HG03025 (cell line): ENCODE measurements around the gene ATP1A4.

Experiments used
- ATAC-seq: cut with Tn5 transposase; IDR thresholded peaks from one replicate; pipeline ENCODE4 v1.9.1; 2021; ENCODE audit warnings: mild to moderate bottlenecking, moderate library complexity; ENCODE audit not compliant: unreplicated experiment, low FRiP score

ATP1A4 gene

DNA sequence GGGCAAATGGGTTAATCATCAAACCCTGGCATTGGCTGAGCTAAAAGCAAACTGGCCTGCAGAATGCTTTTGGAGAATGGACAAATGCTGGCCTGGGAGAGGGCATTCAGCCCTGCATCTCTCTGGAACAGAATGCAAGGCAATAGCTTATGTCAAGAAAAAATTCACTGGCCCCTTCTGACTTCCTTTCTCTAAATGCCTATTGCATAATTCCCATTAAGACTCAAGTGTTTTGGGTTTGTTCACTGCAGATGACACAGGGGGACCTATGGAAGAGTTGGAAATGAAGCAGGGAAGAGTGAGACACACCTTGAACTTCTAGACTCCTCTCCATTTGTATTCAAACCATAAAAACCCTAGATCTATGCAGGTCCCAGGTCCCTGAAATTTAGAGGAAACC is 69.7 kb downstream of the ATP1A4 start:
- ATAC-seq: no peak

DNA sequence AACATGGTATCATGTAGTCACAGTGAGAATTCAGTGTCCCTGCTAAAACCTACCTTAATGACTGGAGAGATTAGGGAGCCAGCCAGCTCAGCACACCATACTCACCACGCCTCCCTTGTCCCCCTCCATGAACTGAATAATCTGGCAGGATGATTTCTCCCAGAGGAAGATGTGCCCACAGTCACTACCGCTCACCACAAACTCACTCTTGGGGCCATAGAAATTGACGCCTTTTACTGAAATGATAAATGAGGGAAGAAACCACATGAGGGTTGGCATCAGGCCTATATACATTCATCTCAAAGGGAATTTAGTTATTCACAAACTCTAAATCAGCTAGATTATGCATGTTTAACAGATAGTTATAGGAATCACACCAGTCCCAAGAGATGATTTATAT is 71.1 kb downstream of the ATP1A4 start:
- ATAC-seq: no peak

DNA sequence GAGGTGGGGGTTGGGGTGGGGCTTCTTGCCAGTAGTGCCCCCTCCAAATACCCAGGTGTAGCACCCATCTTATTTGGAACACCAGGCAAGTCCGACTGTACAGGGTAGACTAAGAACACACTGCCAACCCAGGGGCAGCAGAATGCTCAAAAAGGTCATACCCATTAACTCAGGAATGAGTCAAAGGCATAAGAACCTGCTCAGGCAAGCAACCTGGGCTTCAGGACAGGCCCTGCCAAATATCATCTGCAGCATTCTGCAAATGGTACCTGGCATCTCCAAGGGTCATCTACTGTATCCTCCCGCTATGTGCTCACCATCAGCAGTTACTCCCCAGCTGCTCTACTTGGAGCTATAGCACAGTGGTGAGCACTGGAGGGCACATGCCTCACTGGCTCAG is 73.2 kb downstream of the ATP1A4 start:
- no peak for ATAC-seq

DNA sequence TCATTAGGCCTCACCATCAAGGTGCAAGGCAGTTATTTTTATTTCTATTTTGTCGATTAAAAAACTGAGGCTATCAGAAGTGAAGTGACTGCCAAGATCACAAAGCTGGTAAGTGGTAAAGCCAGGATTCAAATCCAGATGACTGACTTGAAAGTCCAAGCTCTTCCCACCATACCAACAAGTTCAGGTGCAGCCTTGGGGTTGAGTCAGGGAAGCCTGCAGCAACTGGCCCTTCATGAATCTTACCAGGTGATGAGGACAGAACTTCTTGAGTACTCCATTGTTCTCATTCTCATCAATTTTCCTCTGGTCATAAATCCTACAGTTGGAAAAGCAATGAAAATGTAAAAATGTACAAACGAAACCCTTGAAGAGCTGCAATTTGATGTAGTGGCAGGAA is 73.9 kb downstream of the ATP1A4 start:
- ATAC-seq: no peak

DNA sequence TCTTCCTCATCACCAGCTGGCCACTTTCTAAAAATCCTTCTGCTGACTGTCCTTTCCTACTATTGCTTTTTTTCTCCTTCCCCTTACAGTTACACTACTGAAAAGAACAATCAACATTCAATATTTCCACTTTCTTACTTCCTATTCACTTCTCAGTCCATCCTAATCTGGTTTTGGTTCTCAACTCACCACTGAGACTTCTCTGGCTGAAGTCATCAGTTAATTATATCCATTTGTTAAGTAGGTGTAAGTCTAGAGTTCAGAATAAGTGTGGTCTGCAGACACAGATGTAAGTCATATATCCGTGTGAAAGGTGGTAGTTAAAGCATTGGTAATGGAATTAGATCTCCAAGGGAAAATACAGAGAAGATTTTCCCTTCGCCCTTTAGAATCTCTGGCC is 75.2 kb downstream of the ATP1A4 start:
- no peak for ATAC-seq

DNA sequence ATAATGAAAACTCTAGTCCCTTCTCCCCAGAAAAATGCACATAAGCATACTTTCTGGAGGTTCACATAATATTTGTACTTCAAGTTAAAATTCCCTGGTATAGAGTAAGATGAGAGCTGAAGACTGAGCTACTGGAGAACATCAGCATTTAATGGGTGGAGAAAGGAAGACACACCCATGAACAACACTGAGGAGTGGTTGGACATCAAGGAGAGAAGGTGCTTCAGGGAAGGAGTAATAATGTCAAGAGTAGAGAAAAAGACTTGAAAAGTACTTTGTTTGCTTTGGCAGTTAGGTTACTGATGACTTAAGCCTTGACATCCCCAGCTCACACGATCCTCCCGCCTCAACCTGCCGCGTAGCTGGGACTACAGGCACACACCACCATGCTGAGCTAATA is 75.6 kb downstream of the ATP1A4 start:
- ATAC-seq: no peak

DNA sequence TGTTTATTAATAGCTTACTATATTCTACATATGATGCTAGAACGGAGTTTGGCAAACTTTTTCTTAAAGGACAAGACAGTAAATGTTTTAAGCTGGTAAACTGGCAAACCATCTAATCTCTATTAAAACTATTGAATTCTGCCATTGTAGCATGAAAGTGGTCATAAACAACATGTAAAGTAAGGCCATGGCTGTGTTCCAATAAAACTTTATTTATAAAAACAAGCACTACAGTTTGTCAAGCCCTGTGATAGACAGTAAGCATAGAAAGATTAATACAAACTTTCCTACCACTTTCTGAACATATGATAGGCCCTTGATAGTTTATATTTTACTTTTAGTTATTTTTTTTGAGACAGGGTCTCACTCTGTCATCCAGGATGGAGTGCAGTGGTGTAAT is 76.2 kb downstream of the ATP1A4 start:
- no peak for ATAC-seq

DNA sequence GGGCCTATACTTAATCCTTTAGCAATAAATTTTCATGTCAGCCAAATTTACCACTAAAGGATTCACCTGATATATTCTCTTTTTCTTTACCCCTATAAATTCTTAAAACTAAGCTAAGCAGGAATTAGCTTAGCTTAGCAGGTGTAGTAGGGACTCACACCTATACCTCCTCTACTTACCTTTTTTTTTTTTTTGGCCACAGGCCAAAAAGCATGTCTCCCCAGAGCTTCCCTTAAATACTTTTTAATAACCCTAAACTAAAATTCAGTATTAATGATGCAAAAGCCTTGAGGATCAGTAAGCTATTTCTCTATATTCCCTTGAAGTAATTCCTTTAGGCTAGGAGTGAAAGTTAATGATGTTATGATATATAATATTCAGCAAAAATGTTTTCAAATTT is 77.0 kb downstream of the ATP1A4 start:
- ATAC-seq: no peak

DNA sequence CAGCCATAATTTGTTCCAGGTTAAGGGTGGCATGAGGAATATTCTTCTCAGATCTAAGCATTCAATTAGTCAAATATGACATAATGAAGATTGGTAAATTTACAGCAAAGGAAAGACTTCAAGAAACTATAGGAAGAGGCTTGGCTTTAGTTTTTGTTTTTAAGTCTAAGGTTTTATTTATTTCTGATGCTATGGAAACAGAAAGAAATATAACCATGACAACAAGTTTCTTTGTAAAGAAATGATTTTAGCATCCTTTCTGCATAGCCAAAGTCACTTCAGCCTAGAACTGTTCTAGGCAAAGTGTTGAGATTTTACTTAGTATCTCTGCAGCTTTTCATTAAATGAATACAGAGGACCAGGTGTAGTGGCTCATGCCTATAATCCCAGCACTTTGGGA is 81.5 kb downstream of the ATP1A4 start:
- ATAC-seq: no peak
